Suppressor macrophage (primary cell): Measurements from ENCODE around the gene RSRC1.
"Not testable (repeated sequence)": the region's sequence is repeated elsewhere in the genome, so short reads cannot be mapped to it uniquely, and the experiment has no call there.

ENCODE experiments used
- DNase-seq, 4 experiments: peaks; one replicate each; pipeline ENCODE4 v3.0.0-alpha.2; 2020 to 2022

The RSRC1 gene

DNA sequence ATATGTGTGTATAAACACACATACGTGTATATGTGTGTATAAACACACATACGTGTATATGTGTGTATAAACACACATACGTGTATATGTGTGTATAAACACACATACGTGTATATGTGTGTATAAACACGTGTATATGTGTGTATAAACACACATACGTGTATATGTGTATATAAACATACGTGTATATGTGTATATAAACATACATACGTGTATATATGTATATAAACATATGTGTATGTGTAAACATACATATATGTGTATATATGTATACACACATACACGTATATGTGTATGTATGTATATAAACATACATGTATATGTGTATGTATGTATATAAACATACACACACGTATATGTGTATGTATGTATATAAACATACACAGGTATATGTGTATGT is 119.1 kb downstream of the RSRC1 start:
- DNase-seq, result not testable (repeated sequence)

DNA sequence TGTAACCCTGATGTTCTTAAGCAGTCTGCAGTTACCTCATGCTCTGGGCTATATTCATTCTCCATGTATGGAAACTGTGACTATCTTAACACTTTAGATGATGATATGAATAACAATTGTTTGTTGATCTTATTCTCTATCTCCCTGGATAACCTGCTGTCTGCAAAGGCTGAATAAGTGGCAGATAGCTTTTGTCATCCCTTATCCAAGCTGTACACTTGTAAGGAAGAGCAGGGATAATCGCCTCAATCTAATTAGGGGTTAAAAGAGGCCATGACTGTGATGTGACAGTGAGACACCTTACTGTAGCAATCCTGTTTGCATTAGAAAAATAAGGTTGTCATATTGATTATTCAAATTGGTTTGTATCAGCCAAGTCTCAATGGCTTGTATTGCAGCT is 123.9 kb downstream of the RSRC1 start:
- DNase-seq, result no peak

DNA sequence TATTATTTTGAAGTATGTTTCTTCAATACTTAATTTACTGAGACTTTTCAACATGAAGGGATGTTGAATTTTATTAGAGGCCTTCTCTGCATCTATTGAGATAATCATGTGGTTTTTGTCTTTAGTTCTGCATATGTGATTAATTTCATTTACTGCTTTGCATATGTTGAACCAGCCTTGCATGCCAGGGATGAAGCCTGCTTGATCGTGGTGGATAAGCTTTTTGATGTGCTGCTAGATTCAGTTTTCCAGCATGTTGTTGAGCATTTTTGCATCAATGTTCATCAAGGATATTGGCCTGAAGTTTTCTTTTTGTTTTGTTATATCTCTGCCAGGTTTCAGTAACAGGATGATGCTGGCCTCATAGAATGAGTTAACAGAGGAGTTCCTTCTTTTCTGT is 134.4 kb downstream of the RSRC1 start:
- DNase-seq, result no peak

DNA sequence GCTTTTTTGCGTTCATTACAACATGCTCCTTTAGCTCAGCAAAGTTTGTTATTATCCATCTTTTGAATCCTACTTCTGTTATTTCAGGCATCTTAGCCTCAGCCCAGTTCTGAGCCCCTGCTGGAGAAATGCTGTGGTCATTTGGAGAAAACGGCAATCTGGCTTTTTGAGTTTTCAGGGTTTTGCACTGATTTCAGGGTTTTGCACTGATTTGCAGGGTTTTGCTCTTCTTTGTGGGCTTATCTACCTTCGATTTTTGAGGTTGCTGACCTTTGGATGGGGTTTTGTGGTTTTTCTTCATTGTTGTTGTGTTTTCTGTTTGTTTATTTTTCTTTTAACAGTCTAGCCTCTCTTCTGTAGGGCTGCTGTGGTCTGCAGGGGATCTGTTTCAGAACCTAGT is 137.4 kb downstream of the RSRC1 start:
- DNase-seq, result no peak

DNA sequence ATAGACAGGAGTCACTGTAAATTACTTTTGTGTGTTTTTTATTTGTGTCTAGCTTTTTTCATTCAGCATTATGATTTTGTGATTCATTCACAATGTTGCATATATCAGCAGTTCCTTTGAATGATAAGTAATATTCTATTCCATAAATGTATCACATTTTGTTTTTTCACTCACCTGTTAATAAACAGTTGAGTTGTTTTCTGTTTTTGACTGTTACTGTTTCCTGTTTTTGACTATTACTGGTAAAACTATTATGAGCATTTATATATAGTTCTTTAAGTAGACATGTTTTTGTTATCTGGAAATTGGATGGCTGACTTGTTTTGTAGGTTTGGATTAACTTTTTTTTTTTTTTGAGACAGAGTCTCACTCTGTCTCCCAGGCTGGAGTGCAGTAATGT is 138.4 kb downstream of the RSRC1 start:
- DNase-seq, result no peak

DNA sequence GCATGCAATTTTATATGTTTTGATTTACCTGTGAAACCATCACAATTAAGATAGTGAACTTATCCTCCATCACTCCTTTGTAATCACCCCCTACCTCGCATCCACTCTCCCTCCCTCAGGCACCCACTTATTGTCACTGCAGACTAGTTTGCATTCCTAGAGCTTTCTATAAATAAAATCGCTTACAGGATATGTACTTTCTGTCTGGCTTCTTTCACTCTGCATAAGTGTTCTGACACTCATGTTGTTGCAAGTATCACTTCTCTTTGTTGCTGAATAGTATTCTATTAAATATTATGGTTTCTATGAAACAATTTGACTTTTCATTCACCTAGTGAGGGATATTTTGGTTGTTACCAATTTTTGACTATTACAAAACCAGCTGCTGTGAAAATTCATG is 139.3 kb downstream of the RSRC1 start:
- no peak for DNase-seq

DNA sequence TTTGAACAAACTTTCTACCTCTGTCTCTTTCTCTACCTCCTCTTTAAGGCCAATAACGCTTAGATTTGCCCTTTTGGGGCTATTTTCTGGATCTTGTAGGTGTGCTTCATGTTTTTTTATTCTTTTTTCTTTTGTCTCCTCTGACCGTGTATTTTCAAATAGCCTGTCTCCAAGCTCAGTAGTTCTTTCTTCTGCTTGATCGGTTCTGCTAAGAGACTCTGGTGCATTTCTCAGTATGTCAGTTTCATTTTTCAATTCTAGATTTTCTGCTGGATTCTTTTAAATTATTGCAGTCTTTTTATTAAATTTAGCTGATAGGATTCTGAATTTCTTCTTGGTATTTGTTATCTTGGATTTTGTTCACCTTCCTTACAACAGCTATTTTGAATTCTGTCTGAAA is 148.7 kb downstream of the RSRC1 start:
- DNase-seq, result no peak

DNA sequence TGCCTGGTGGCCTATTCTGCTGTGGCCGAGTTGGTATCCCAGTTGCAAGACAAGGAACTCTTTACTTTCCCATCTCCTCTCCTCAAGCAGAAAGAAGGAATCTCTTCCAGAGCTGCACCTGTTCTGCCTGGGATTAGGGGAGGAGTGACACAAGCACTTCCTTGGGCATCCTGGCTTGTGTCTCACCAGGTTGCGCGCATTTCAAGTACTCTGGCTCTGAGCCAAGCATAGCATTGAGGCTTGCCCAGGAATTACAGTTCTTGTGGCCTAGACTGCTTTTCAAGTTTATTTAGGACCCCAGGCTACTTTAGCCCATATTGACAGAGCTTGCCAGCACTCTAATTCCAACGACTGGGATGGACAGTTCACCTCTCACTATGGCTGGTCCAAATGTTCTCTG is 150.5 kb downstream of the RSRC1 start:
- DNase-seq, result no peak

DNA sequence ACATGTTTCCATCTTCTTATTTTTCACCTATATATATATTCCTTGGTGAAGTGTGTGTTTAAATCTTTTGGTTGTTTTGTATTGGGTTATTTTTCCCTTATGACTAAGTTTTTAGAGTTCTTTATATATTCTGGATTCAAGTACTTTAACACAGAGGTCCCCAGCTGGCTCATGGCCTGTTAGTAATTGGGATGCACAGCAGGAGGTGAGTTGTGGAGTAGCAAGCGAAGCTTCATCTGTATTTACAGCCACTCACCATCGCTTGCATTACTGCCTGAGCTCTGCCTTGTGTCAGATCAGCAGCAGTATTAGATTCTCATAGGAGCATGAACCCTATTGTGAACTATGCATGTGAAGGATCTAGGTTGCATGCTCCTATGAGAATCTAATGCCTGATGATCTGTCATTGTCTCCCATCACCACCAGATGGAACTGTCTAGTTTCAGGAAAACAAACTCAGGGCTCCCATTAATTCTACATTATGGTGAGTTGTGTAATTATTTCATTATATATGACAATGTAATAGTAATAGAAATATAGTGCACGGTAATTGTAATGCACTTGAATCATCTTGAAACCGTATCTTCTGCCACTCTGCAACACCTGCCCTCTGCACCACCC is 151.6 kb downstream of the RSRC1 start:
- DNase-seq, result peak in 2 of 4 experiments; percentile 5 to 41

DNA sequence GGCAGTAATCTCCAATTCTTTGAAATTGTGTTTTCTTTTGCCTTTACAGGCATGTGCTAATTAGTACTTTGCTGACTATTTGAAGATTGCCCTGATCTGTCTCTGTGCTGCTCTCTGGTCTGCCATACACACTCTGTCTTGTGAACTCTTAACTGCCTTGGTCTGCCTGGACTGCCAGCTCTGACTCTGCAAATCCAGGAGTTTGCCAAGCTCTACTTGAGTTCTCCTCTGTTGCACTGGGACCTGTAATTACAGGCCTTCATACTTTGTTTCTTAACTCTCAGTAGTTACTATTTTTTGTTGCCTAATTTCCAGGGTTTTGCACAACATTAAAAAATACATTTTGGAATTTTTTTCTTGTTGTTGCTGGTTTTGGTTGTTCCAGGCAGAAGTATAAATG is 155.0 kb downstream of the RSRC1 start:
- no peak for DNase-seq

DNA sequence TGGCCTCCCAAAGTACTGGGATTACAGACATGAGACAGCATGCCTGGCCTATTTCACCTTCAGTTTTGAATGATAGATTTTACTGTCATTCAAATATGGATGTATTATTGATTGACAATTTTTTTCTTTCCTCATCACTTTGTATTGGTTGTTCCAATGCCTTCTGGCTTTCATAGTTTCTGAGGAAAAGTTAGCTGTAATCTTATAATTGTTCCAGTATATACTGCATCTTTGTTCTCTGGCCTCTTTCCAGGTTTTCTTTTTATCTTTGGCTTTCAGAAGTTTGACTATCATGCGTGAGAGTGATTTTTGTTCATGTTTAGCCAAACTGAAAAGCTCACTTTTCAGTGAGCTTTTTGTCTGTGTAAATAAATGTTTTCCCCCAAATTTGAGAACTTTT is 157.1 kb downstream of the RSRC1 start:
- peak in 1 of 4 experiments; percentile 7 for DNase-seq

DNA sequence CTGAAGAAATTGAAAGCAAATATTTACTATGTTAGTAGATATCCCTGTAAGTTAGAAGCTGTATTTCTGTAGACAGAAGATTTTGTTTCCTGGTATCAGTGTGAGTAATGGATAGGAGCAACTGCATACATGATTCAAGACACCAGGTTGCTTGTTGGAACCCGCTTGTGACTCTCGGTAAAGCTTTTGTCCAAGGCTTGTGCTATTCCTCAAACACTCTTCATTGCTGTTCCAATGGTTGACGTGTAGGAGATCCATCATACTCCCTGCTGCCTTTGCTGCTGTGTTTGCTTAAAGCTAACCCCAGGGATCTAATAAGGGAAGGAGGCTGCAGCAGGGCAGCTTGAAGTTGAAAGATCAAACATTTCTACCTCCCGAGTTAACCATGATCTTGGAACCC is 160.1 kb downstream of the RSRC1 start:
- DNase-seq, result no peak

DNA sequence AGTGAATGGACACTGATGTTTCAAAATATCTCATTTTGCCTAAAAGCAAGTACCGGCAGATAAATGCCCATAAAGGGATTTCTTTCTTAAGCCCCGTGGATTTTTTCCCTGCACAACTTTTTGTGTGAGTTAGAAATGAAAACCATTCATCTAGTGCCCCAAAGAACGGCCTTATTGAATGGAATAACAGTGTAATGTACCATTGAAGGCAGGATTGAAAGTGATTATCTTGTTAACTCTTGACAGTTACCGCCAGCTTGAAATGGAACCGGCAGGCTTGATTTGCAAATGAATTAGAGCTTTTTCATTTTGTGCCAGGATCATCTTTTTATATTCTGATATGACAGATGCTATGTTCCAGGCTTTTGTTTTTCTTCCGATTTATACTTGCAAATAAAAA is 162.2 kb downstream of the RSRC1 start:
- DNase-seq, result peak in 1 of 4 experiments; percentile 21

DNA sequence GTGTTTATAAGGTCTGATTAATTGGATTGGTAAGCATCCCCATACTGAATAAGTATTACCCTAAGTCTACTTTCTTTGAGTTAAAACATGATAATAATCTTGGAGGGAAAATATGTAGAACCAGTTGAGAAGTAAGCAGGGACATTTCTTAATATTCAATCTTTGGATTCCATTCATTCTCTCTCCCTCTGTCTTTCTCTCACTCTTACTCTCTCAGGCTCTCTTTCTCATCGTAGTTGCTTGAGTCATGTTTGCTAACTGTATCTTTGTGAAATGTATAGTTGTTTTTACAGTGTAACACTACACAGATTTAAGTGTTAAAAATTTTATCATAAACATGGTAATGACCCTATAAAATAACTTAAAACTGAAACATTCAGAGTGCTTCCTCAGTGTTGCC is 163.8 kb downstream of the RSRC1 start:
- no peak for DNase-seq

DNA sequence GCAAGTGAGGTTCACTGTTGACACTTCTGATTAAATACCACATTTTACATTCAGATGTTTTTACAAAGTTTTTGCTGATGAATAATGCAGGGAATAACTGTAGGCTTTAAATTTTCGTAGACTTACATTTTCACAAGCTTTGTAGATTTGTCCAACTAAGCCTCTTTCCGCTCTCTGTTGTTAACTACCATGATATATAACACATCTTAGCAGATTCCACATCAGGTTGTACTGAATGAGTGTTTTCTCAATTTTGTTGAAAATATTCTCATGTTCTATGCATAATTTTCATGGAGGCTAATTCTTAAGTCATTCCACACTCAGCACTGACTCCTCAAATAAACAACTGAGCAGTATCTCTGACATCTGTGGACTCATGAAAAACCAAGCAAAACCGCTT is 168.3 kb downstream of the RSRC1 start:
- no peak for DNase-seq

DNA sequence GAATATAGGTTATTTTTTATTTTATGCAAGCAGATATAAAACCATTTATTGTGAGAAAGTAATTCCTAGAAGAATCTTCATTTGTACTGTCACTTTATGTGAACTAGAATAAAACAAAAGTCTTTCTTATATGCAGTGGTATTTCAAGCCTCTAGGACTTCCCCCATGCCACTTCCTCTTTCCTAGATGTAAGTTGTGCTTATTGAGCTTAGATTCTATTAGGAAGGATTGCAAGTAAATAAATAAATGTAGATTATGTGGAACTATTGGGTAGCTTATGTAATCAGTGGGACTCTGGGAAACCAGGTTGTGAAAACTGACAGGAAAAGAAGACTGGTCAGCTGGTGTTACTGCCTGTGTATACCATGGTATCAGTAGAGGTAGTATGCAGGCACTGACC is 169.7 kb downstream of the RSRC1 start:
- peak; percentile 36 to 76 (median 60) for DNase-seq

DNA sequence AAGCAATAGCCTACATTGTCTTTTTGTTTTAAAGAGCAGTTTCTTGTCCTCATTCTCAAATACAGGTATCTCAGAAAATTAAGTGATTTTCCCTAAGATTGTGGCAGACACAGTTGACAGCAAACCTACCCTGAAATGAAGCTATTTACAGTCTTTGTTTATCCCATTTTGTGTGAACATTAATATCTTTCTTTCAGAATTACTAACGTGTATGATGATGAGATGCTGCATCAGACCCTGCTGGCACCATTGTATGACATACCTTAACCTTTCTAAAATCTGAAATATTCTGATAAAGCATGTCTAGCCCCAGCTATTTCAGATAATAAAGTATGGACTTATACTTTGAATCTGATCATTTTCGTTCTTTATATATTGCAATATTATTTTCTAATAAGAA is 185.9 kb downstream of the RSRC1 start:
- DNase-seq, result no peak

DNA sequence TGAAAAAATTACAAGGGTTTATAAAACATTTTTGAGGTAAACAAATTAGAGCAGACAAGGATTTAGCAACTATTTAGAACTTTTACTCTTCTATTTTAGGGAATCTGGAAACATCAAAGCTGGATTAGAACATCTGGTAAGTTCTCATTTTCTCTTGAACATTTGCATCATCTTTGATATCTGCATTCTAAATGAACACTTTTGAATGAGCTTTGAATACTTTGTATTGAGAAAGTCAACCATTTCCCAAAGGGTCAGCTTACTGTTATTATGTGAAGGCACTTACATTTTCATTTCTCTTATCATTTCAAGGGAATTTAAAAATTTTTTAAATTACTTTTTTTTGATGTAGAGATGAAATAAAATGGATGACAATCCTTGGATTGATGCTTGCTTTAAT is 188.1 kb downstream of the RSRC1 start:
- DNase-seq, result no peak

DNA sequence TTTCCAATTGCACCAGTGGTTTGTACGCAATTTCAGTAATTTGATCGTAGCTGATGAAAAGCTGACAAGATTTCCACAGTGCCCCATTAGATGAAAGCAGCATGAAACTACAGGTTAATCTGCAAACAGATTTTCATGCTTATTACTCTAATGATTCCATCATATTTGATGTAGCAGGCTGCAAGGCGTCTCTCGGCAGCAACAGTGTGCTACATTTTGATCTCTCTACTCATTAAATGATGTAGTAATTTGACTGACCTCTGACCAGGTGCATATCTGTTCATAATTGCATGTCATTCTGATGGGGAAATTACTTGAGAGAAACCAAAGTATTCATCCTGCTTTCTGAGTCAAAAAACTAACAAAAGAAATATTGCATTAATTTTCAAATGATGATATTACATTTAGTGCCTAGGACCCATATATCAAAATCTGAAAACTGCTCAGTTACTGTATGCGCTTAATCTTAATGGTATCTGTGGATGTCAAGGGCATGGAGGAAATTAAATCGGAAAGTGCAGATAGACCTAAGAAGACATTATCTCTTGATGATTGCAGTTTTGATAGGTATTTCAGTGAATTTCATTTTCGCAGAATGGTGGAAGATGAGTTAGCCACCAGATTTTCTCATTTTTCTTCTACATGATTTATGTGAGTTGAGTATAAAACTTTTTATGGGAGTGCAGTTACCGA is 198.5 kb downstream of the RSRC1 start:
- no peak for DNase-seq

DNA sequence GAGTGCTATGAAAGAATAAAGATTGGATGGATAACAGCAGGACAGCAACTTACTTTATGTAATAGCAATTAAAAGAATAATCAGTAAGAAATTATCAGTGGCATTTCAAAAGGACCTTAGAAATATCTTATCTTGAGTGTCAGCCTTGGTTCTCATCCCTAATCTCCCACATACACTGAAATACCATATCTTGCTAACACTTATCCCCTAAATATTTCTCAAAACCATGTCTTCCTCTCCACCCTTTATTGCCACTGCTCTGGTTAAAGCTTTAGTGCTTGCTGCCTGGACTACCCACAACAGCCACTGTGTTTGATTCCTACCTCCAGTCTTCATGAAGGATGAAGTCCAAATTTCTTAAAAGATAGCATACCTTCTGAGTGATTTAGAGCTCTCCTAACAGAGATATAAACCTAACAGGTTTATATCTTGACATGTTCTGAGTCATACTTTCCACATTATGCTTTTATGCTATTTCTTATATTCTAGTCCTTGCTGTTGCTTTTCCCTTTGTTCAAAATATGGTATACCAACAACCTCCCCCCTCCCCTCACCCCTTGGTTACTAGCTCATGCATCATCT is 202.8 kb downstream of the RSRC1 start:
- no peak for DNase-seq

DNA sequence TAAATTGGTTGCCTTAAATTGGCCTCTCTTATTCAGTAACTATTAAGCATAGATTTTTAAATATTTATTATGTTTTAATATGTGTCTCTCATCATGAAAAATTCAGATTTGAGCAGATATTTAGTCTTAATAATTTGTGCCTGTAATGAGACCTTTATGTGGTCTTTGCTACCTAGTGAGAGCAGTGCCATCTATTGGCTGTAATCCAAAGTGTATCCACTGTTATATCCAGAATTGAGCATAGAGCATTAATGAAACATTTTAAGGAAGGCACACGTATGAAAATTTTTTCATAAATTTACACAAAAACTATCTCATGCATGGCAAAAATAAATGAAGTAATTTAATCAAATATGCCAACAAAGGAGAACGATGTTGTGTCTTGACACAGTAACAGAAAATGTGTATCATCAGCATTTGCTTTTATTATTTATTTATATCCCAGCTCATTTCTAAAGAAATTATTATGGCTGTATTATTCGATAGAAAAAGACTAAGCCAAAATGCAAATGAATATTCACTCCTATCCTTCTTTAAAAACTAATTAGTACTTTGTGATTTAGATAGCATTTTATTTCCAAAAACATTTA is 203.5 kb downstream of the RSRC1 start:
- DNase-seq, result peak; percentile 28 to 69 (median 44)

DNA sequence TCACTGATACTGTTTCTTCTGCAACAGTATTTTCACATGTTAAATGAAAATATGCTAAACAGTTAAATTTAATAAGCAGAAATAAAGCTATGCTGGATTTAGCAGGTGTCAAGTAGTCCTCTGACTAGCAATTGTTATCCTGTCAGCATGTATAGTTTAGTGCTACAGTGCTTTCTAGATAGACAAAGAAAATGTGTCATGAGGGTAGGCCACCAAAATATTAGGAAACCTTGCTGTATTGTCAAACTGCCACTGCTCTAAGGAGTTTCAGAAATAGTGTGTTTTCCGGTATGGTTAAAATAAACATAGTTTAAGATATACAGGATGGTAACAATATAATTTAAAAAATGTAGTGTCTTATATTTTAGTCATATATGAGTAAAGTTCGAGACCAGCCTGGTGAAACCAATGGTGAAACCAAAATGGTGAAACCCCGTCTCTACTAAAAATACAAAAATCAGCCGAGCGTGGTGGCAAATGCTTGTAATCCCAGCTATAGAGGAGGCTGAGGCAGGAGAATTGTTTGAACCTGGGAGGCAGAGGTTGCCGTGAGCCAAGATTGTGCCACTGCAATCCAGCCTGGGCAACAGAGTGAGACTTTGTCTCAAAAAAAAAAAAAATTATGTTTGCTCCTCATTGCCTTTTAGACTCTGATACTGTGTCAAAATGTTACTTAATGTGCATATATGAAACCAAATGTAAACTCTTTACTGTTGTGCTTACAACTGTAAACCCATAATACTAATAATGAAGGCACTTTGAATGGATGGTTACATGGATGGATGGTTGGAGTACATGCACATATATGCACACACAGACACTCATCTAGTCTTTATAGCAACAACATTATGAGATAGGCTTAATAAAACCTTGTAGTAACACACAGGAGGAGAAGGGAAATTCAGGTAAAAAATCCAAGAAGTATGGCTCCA is 204.8 kb downstream of the RSRC1 start:
- no peak for DNase-seq
